Fibroblast of pulmonary artery (primary cell): Measurements from ENCODE around the gene PKHD1.
"Not testable (repeated sequence)": the region's sequence is repeated elsewhere in the genome, so short reads cannot be mapped to it uniquely, and the experiment has no call there.

Source experiments
- DNase-seq: peaks from one replicate; pipeline ENCODE4 v3.0.0-alpha.2; 2010; ENCODE audit warnings: low read depth
- H3K4me3 ChIP-seq: replicated peaks from 2 replicates; pipeline ENCODE4 v1.5.1; 2011; ENCODE audit warnings: low read depth, mild to moderate bottlenecking, control low read depth, low read length, moderate library complexity
- TF ChIP-seq, protein P1 (sequence below): IDR thresholded peaks from 2 replicates; pipeline ENCODE4 v1.5.1; 2011; ENCODE audit warnings: mild to moderate bottlenecking, control low read depth, low read length, inconsistent platforms; ENCODE audit errors: missing control alignments

PKHD1 gene

DNA sequence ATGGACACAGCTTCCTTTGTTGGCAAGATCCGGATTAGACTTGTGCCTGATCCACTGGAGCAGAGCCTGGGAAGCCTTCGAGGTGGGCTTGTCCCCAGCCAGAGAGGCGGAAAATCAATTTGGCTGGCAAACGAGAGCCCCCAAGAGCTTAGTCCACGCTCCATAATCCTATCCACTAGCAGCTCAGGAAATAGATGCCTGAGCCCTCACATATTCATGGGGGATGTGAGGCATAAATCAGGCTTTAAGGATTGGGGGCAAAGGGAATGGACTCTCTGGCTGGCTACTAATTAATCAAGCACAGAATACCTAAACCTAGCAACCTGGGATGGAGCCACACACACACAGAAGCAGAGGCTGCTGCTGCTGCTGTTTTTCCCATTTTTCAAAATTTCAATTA is 137.9 kb downstream of the PKHD1 start:
- TF ChIP-seq, protein P1, sequence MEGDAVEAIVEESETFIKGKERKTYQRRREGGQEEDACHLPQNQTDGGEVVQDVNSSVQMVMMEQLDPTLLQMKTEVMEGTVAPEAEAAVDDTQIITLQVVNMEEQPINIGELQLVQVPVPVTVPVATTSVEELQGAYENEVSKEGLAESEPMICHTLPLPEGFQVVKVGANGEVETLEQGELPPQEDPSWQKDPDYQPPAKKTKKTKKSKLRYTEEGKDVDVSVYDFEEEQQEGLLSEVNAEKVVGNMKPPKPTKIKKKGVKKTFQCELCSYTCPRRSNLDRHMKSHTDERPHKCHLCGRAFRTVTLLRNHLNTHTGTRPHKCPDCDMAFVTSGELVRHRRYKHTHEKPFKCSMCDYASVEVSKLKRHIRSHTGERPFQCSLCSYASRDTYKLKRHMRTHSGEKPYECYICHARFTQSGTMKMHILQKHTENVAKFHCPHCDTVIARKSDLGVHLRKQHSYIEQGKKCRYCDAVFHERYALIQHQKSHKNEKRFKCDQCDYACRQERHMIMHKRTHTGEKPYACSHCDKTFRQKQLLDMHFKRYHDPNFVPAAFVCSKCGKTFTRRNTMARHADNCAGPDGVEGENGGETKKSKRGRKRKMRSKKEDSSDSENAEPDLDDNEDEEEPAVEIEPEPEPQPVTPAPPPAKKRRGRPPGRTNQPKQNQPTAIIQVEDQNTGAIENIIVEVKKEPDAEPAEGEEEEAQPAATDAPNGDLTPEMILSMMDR: no peak
- H3K4me3 ChIP-seq: no peak overlapping the region
- no peak for DNase-seq

DNA sequence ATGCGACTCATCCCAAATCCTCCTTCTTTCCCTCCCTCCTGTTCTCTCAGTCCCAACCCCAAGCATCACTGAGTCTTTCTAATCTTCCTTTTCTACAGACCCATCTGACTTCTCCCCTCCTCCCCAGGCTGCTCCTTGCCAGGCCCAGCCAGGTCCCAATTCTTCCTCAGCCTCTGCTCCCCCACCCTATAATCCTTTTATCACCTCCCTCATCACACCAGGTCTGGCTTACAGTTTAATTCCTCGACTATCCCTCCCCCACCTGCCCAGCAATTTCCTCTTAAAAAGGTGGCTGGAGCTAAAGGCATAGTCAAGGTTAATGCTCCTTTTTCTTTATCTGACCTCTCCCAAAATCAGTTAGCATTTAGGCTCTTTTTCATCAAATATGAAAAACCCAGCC is 147.7 kb downstream of the PKHD1 start:
- not testable (repeated sequence) for H3K4me3 ChIP-seq, DNase-seq

DNA sequence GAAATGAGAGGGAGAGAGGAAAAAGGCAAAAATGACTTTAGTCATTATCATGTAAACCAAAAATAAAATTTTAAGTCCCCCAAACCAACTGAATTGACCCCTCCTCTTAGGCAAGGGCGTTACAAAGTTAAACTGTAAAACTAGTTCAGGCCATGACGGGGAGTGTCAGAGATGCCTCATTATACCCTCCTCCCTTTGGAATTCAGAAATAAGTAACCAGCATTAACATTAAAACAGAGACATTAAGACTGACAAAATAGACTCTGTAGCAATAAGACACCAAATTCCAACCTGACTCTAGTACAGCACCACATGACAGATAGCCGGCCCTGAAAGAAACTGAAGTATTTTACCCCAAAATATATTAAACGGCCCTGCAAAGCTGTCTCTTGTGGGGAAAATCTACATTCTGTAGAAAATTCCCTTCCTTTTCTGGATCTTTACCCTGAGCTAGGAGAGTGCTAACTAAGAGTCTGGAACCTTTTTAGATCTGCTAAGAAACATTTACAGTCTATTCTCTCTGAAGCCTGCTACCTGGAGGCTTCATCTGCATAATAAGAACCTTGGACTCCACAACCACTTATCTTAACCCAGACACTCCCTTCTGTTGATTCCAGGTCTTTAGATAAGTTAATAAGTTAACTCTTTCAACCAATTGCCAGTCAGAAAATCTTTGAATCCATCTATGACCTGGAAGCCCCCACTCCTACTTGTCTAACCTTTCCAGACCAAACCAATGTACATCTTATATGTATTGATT is 150.7 kb downstream of the PKHD1 start:
- no peak for DNase-seq
- TF ChIP-seq, protein P1: no peak
- no peak overlapping the region for H3K4me3 ChIP-seq

DNA sequence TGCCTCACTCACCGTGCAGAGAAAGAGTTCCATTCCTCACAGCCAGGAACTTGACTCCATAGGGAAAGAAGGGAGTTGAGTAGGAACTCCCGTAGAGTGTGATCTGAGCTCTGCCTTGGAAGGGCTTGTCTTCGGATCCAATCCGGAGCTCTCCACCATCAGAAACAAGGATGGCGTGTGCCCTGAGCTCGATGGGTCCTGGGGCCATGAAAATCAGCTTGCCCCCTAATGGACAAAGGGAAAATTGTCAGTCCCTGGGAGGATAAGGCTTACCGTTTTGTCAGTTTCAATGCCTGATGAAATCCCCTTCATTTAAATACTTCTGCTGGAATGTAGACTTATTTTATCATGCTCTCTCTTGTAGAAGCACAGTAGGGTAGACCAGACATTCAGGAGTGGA is 153.3 kb downstream of the PKHD1 start:
- no peak overlapping the region for H3K4me3 ChIP-seq
- no peak for DNase-seq
- TF ChIP-seq, protein P1: no peak

DNA sequence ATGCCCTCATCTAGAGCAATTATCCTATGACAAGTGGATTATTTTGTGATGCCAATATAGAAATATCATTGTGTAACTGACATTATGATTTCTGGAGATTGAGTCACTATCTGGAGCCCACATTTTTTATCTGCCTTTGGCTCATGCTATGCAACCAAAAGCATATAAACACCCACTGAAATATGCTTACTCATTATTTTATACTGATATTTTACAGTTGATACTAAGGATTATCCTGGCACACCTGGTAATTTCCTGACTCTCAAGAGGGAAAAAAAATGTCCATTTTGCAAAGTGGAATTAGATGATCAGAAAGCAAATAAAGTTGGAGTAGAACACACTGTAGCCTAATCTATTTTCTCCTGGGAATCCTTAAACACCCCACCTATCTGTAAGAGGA is 154.5 kb downstream of the PKHD1 start:
- TF ChIP-seq, protein P1: no peak
- no peak for DNase-seq
- no peak overlapping the region for H3K4me3 ChIP-seq

DNA sequence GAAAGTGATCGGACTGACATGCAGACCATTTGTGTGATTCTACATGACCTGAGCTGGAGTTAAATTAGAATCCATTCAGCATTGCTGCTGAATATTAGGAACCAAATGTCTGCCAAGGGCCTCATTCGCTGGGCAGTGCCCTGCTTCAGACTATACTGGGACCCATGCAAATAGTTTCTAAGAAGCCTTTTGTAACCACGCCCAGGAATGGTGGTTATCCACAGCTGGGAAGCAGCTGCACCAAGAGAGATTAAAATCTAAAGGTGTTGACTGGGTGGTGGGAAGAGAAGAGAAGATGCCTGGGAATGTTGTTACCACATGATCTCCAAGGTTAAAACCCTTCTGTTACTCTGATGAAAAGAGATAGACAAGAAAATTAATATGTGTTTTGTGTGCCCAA is 156.8 kb downstream of the PKHD1 start:
- H3K4me3 ChIP-seq: no peak overlapping the region
- TF ChIP-seq, protein P1: no peak
- DNase-seq: no peak

DNA sequence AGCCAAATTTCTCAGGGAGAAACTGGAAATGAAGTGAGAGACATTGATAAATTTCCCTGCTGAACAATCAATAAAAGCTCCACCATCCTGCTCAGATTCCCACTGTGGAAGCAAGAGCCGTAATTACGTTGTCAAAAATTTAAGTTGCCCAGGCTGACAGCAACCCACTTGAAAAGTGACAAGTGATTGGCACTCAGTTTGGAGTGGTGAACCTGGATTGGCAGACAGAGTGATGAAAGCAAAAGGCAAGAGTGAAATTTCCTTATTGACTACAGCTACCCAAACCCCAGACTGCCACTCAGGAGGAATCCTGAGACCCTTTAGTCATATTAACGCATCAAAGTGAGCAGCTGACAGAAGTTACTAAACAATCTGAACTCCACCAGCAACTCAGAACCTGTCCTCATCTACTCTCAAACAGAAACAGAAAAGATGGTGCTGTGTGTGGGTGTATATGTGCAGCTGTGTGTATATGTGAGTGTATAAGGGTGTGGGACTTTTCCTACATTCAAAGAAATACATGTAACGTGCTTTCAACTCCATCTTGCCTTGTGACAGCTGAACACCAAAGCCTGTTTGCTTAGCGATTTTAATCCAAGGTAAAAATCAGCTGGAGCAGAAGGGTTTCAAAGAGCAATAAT is 157.4 kb downstream of the PKHD1 start:
- H3K4me3 ChIP-seq: no peak overlapping the region
- TF ChIP-seq, protein P1: no peak
- no peak for DNase-seq
